HepG2 (cell line): Measurements from ENCODE around the gene TSN. TPM values are rescaled to one million over a fixed set of nuclear protein-coding genes. Genes with fewer than 3 reads are reported as not detected.

ENCODE experiments used
- CCAR2 ChIP-seq: fragments of 200-400 bp; formaldehyde crosslinking; optimal IDR thresholded peaks from 2 replicates; pipeline ENCODE3; 2018; ENCODE audit warnings: low read depth, mild to moderate bottlenecking, low read length, moderate library complexity
- CREM ChIP-seq, 2 experiments: sonication (generic) in 1 of 2; formaldehyde crosslinking in 1 of 2; IDR thresholded peaks; 2 replicates each; pipeline versions ENCODE4 v1.4.0 to v1.6.1; 2016 to 2020; ENCODE audit warnings: antibody characterized with exemption in 1 of 2, mild to moderate bottlenecking in 1 of 2, missing genetic modification reagents in 1 of 2
- EED ChIP-seq: sonication (generic); formaldehyde crosslinking; IDR thresholded peaks from 2 replicates; pipeline ENCODE4 v1.5.0; 2020; ENCODE audit warnings: mild to moderate bottlenecking, missing genetic modification reagents
- GATAD2A ChIP-seq: IDR thresholded peaks from 2 replicates; pipeline ENCODE4 v1.6.1; 2016
- NFIC ChIP-seq: IDR thresholded peaks from 2 replicates; pipeline ENCODE4 v1.6.1; 2012; ENCODE audit warnings: mild to moderate bottlenecking, low read length, inconsistent platforms
- NFKB2 ChIP-seq: sonication (generic); formaldehyde crosslinking; IDR thresholded peaks from 2 replicates; pipeline ENCODE4 v1.4.0; 2020; ENCODE audit warnings: missing genetic modification reagents, borderline replicate concordance
- RAD21 ChIP-seq: fragments of 450-650 bp; formaldehyde crosslinking; IDR thresholded peaks from 2 replicates; pipeline ENCODE4 v1.5.0; 2020; ENCODE audit warnings: mild to moderate bottlenecking
- SOX6 ChIP-seq, 2 experiments: fragments of 450-650 bp in 1 of 2; sonication (generic) in 1 of 2; formaldehyde crosslinking in 1 of 2; IDR thresholded peaks; 2 replicates each; pipeline versions ENCODE4 v1.4.0 to v1.6.1; 2017 to 2020; ENCODE audit warnings: antibody characterized with exemption in 1 of 2, mild to moderate bottlenecking in 1 of 2, missing genetic modification reagents in 1 of 2
- ZBTB33 ChIP-seq: sonication (generic); formaldehyde crosslinking; IDR thresholded peaks from 2 replicates; pipeline ENCODE4 v1.4.0; 2020; ENCODE audit warnings: missing genetic modification reagents
- ZEB1 ChIP-seq: IDR thresholded peaks from 2 replicates; pipeline ENCODE4 v1.6.1; 2012; ENCODE audit warnings: mild to moderate bottlenecking, low read depth, inconsistent platforms; ENCODE audit not compliant: insufficient replicate concordance
- ZFP91 ChIP-seq: sonication (generic); formaldehyde crosslinking; IDR thresholded peaks from 2 replicates; pipeline ENCODE4 v1.9.0; 2022; ENCODE audit warnings: missing genetic modification reagents, mild to moderate bottlenecking, borderline replicate concordance
- ZNF101 ChIP-seq: sonication (generic); formaldehyde crosslinking; IDR thresholded peaks from 2 replicates; pipeline ENCODE4 v1.4.0; 2020; ENCODE audit warnings: mild to moderate bottlenecking, low read depth, missing genetic modification reagents, borderline replicate concordance
- ZNF3 ChIP-seq: IDR thresholded peaks from 2 replicates; pipeline ENCODE4 v1.7.0; 2017; ENCODE audit warnings: inconsistent platforms
- ZNF558 ChIP-seq: sonication (generic); formaldehyde crosslinking; IDR thresholded peaks from 2 replicates; pipeline ENCODE4 v1.9.0; 2022; ENCODE audit warnings: mild to moderate bottlenecking, missing genetic modification reagents, borderline replicate concordance
- ZNF747 ChIP-seq: sonication (generic); formaldehyde crosslinking; IDR thresholded peaks from 2 replicates; pipeline ENCODE4 v1.8.1; 2023; ENCODE audit warnings: missing genetic modification reagents, mild to moderate bottlenecking, borderline replicate concordance
- ZNF780A ChIP-seq: sonication (generic); formaldehyde crosslinking; IDR thresholded peaks from 2 replicates; pipeline ENCODE4 v1.8.0; 2022; ENCODE audit warnings: mild to moderate bottlenecking, missing genetic modification reagents, moderate library complexity
- ZNF879 ChIP-seq: sonication (generic); formaldehyde crosslinking; IDR thresholded peaks from 2 replicates; pipeline ENCODE4 v1.8.1; 2023; ENCODE audit warnings: missing genetic modification reagents
- polyA plus RNA-seq, 8 experiments: library from polyadenylated mRNA; depleted of rRNA in 3 of 8; stranded (reverse) in 7 of 8; unstranded in 1 of 8; fragments of >200 nt; fragmentation: Illumina TruSeq in 4 of 8; extraction: Trizol in 4 of 8; gene quantifications; 2 replicates each; pipeline versions ENCODE4 v1.2.1 to v1.2.3, GENCODE V29; 2011 to 2016; ENCODE audit warnings: low read depth in 4 of 8, missing spikeins in 1 of 8, mixed read lengths in 1 of 8; ENCODE audit not compliant: insufficient read depth in 1 of 8
- total RNA-seq, 5 experiments: library from RNA; depleted of rRNA; stranded (reverse); fragments of >200 nt; fragmentation: Illumina TruSeq; extraction: Trizol; gene quantifications; 2 replicates each; pipeline ENCODE4 v1.2.3, GENCODE V29; 2016; ENCODE audit warnings: low read depth in 1 of 5
- TF ChIP-seq, protein P1 (sequence below): sonication (generic); formaldehyde crosslinking; IDR thresholded peaks from 2 replicates; pipeline ENCODE4 v1.4.0; 2020; ENCODE audit warnings: missing genetic modification reagents

TSN gene
- total and polyA plus RNA-seq, 2 of the 13 experiments (the other 11 are each of a cell fraction or from before 2014, with no cell fraction given), result 56.4 to 115 TPM

GRCh38 chr2:121707344-121707919, 48.0 kb upstream of the TSN start (continued):
- TF ChIP-seq ZFP91, result no peak
- TF ChIP-seq ZNF747 (CRISPR knock-in tag), result no peak
- TF ChIP-seq ZEB1, result no peak
- TF ChIP-seq, protein P1, sequence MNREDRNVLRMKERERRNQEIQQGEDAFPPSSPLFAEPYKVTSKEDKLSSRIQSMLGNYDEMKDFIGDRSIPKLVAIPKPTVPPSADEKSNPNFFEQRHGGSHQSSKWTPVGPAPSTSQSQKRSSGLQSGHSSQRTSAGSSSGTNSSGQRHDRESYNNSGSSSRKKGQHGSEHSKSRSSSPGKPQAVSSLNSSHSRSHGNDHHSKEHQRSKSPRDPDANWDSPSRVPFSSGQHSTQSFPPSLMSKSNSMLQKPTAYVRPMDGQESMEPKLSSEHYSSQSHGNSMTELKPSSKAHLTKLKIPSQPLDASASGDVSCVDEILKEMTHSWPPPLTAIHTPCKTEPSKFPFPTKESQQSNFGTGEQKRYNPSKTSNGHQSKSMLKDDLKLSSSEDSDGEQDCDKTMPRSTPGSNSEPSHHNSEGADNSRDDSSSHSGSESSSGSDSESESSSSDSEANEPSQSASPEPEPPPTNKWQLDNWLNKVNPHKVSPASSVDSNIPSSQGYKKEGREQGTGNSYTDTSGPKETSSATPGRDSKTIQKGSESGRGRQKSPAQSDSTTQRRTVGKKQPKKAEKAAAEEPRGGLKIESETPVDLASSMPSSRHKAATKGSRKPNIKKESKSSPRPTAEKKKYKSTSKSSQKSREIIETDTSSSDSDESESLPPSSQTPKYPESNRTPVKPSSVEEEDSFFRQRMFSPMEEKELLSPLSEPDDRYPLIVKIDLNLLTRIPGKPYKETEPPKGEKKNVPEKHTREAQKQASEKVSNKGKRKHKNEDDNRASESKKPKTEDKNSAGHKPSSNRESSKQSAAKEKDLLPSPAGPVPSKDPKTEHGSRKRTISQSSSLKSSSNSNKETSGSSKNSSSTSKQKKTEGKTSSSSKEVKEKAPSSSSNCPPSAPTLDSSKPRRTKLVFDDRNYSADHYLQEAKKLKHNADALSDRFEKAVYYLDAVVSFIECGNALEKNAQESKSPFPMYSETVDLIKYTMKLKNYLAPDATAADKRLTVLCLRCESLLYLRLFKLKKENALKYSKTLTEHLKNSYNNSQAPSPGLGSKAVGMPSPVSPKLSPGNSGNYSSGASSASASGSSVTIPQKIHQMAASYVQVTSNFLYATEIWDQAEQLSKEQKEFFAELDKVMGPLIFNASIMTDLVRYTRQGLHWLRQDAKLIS, result no peak
- TF ChIP-seq NFIC, result 0 out of 2 replicates have a peak, but pooled peaks have one; percentile 38
- no peak for TF ChIP-seq ZNF3 (CRISPR knock-in tag)
- TF ChIP-seq EED (CRISPR knock-in tag), result no peak
- no peak for TF ChIP-seq NFKB2 (CRISPR knock-in tag)
- no peak for TF ChIP-seq ZNF558 (CRISPR knock-in tag)
- peak; percentile 50 for TF ChIP-seq GATAD2A (CRISPR knock-in tag)
- no peak for TF ChIP-seq ZNF879 (CRISPR knock-in tag)
- no peak for TF ChIP-seq ZBTB33 (CRISPR knock-in tag)
- no peak for TF ChIP-seq ZNF780A (CRISPR knock-in tag)
- TF ChIP-seq RAD21 (CRISPR knock-in tag), result no peak
- no peak for TF ChIP-seq ZNF101 (CRISPR knock-in tag)
- TF ChIP-seq SOX6 (IDR thresholded peaks at IDR 0.05), result no peak
- TF ChIP-seq SOX6 (CRISPR knock-in tag; IDR thresholded peaks at IDR 0.05), result peak; percentile 35; the same call in 1 of the 2 replicates
- TF ChIP-seq CREM (IDR thresholded peaks at IDR 0.05), result 0 out of 2 replicates have a peak, but pooled peaks have one; percentile 28
- no peak for TF ChIP-seq CREM (CRISPR knock-in tag; IDR thresholded peaks at IDR 0.05)
- no peak for TF ChIP-seq CCAR2
